HepG2 (cell line): Measurements from ENCODE around the gene GJD3. TPM values are rescaled to one million over a fixed set of nuclear protein-coding genes. Genes with fewer than 3 reads are reported as not detected.

Experiments used
- NFRKB ChIP-seq: fragments of 450-650 bp; IDR thresholded peaks from 2 replicates; pipeline ENCODE4 v1.6.1; 2017
- RBAK ChIP-seq: sonication (generic); formaldehyde crosslinking; IDR thresholded peaks from 2 replicates; pipeline ENCODE4 v1.5.1; 2020; ENCODE audit warnings: mild to moderate bottlenecking, missing genetic modification reagents
- ZNF34 ChIP-seq: sonication (generic); formaldehyde crosslinking; IDR thresholded peaks from 2 replicates; pipeline ENCODE4 v1.4.0; 2020; ENCODE audit warnings: mild to moderate bottlenecking, missing genetic modification reagents, borderline replicate concordance
- ZNF644 ChIP-seq: IDR thresholded peaks from 2 replicates; pipeline ENCODE4 v1.6.1; 2016; ENCODE audit warnings: low read depth
- ZNF761 ChIP-seq: sonication (generic); formaldehyde crosslinking; conservative IDR thresholded peaks from 2 replicates; pipeline ENCODE4 v1.4.0; 2020; ENCODE audit warnings: mild to moderate bottlenecking, missing genetic modification reagents
- ZSCAN22 ChIP-seq: sonication (generic); formaldehyde crosslinking; IDR thresholded peaks from 2 replicates; pipeline ENCODE4 v1.4.0; 2020; ENCODE audit warnings: mild to moderate bottlenecking, missing genetic modification reagents
- polyA plus RNA-seq, 8 experiments: library from polyadenylated mRNA; depleted of rRNA in 3 of 8; stranded (reverse) in 7 of 8; unstranded in 1 of 8; fragments of >200 nt; fragmentation: Illumina TruSeq in 4 of 8; extraction: Trizol in 4 of 8; gene quantifications; 2 replicates each; pipeline versions ENCODE4 v1.2.1 to v1.2.3, GENCODE V29; 2011 to 2016; ENCODE audit warnings: low read depth in 4 of 8, missing spikeins in 1 of 8, mixed read lengths in 1 of 8; ENCODE audit not compliant: insufficient read depth in 1 of 8
- total RNA-seq, 5 experiments: library from RNA; depleted of rRNA; stranded (reverse); fragments of >200 nt; fragmentation: Illumina TruSeq; extraction: Trizol; gene quantifications; 2 replicates each; pipeline ENCODE4 v1.2.3, GENCODE V29; 2016; ENCODE audit warnings: low read depth in 1 of 5
- TF ChIP-seq, protein P1 (sequence below): sonication (generic); formaldehyde crosslinking; IDR thresholded peaks from 2 replicates; pipeline ENCODE4 v1.5.1; 2020; ENCODE audit warnings: missing genetic modification reagents, mild to moderate bottlenecking, borderline replicate concordance
- TF ChIP-seq, protein P2 (sequence below): conservative IDR thresholded peaks from 2 replicates; pipeline ENCODE4 v1.6.1; 2018; ENCODE audit warnings: missing genetic modification reagents
- TF ChIP-seq, protein P3 (sequence below): sonication (generic); formaldehyde crosslinking; IDR thresholded peaks from 2 replicates; pipeline ENCODE4 v1.4.0; 2020; ENCODE audit warnings: missing genetic modification reagents, borderline replicate concordance
- TF ChIP-seq, protein P4 (sequence below): sonication (generic); formaldehyde crosslinking; IDR thresholded peaks from 2 replicates; pipeline ENCODE4 v1.4.0; 2020; ENCODE audit warnings: missing genetic modification reagents, mild to moderate bottlenecking, borderline replicate concordance
- TF ChIP-seq, protein P5 (sequence below): sonication (generic); formaldehyde crosslinking; IDR thresholded peaks from 2 replicates; pipeline ENCODE4 v1.4.0; 2020; ENCODE audit warnings: missing genetic modification reagents, borderline replicate concordance
- TF ChIP-seq, protein P6 (sequence below): sonication (generic); formaldehyde crosslinking; IDR thresholded peaks from 2 replicates; pipeline ENCODE4 v1.8.1; 2023; ENCODE audit warnings: mild to moderate bottlenecking, inconsistent platforms, moderate library complexity, missing genetic modification reagents, borderline replicate concordance

Gene GJD3
- total and polyA plus RNA-seq, 2 of the 13 experiments (the other 11 are each of a cell fraction or from before 2014, with no cell fraction given): not detected

DNA sequence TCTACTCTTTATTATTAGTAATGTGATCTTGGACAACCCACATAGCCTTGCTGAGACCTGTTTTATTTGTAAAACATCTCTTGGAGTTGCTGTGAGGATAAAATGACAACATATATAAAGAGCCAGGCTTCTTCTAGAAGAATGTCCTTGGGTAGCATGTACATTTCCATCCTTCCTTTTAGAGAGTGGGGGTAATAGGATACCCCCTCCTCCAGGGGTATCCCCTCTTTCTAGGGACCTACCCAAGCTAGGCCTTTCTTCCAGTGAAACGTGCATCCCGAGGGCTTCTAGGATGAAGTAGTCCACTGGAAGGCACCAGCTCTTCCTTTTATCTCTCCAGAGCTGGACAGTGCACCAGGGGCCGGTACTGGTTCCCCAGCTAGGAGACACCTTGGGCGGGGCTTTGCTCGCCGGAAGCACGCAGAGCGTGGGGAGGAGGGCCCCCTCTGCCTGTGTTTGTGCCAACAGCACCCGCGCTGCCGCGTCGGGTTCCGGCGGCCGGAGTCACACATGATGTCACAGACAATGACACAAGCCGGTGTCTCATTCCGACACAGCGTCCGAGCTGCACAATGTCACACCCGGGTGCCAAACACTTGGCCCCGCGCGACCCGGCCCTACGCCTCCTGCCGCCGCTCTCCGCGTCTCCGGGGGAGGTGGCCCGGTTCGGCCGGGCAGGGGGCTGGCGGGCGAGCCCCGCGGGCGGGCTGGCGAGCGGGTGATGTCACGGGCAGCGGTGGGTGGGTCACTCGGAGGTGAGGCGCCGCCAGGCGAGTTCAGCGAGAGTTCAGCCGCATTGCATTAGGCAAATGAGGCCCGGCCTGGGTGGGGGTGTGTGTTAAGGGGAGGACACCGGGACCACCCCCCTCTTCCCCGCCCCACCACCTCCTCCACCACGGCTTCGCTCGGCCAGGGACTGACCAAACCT lies 23.4 kb downstream of the GJD3 start (continued):
- TF ChIP-seq, protein P1, sequence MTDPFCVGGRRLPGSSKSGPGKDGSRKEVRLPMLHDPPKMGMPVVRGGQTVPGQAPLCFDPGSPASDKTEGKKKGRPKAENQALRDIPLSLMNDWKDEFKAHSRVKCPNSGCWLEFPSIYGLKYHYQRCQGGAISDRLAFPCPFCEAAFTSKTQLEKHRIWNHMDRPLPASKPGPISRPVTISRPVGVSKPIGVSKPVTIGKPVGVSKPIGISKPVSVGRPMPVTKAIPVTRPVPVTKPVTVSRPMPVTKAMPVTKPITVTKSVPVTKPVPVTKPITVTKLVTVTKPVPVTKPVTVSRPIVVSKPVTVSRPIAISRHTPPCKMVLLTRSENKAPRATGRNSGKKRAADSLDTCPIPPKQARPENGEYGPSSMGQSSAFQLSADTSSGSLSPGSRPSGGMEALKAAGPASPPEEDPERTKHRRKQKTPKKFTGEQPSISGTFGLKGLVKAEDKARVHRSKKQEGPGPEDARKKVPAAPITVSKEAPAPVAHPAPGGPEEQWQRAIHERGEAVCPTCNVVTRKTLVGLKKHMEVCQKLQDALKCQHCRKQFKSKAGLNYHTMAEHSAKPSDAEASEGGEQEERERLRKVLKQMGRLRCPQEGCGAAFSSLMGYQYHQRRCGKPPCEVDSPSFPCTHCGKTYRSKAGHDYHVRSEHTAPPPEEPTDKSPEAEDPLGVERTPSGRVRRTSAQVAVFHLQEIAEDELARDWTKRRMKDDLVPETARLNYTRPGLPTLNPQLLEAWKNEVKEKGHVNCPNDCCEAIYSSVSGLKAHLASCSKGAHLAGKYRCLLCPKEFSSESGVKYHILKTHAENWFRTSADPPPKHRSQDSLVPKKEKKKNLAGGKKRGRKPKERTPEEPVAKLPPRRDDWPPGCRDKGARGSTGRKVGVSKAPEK (CRISPR knock-in tag): no peak
- TF ChIP-seq, protein P2, sequence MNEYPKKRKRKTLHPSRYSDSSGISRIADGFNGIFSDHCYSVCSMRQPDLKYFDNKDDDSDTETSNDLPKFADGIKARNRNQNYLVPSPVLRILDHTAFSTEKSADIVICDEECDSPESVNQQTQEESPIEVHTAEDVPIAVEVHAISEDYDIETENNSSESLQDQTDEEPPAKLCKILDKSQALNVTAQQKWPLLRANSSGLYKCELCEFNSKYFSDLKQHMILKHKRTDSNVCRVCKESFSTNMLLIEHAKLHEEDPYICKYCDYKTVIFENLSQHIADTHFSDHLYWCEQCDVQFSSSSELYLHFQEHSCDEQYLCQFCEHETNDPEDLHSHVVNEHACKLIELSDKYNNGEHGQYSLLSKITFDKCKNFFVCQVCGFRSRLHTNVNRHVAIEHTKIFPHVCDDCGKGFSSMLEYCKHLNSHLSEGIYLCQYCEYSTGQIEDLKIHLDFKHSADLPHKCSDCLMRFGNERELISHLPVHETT (CRISPR knock-in tag): peak; percentile 39; the same call in 1 of the 2 replicates
- TF ChIP-seq ZNF761 (CRISPR knock-in tag): 0 out of 2 replicates have a peak, but pooled peaks have one; percentile 58
- TF ChIP-seq, protein P3, sequence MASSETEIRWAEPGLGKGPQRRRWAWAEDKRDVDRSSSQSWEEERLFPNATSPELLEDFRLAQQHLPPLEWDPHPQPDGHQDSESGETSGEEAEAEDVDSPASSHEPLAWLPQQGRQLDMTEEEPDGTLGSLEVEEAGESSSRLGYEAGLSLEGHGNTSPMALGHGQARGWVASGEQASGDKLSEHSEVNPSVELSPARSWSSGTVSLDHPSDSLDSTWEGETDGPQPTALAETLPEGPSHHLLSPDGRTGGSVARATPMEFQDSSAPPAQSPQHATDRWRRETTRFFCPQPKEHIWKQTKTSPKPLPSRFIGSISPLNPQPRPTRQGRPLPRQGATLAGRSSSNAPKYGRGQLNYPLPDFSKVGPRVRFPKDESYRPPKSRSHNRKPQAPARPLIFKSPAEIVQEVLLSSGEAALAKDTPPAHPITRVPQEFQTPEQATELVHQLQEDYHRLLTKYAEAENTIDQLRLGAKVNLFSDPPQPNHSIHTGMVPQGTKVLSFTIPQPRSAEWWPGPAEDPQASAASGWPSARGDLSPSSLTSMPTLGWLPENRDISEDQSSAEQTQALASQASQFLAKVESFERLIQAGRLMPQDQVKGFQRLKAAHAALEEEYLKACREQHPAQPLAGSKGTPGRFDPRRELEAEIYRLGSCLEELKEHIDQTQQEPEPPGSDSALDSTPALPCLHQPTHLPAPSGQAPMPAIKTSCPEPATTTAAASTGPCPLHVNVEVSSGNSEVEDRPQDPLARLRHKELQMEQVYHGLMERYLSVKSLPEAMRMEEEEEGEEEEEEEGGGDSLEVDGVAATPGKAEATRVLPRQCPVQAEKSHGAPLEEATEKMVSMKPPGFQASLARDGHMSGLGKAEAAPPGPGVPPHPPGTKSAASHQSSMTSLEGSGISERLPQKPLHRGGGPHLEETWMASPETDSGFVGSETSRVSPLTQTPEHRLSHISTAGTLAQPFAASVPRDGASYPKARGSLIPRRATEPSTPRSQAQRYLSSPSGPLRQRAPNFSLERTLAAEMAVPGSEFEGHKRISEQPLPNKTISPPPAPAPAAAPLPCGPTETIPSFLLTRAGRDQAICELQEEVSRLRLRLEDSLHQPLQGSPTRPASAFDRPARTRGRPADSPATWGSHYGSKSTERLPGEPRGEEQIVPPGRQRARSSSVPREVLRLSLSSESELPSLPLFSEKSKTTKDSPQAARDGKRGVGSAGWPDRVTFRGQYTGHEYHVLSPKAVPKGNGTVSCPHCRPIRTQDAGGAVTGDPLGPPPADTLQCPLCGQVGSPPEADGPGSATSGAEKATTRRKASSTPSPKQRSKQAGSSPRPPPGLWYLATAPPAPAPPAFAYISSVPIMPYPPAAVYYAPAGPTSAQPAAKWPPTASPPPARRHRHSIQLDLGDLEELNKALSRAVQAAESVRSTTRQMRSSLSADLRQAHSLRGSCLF (CRISPR knock-in tag): no peak
- TF ChIP-seq NFRKB: no peak
- no peak for TF ChIP-seq ZNF644 (CRISPR knock-in tag)
- TF ChIP-seq, protein P4, sequence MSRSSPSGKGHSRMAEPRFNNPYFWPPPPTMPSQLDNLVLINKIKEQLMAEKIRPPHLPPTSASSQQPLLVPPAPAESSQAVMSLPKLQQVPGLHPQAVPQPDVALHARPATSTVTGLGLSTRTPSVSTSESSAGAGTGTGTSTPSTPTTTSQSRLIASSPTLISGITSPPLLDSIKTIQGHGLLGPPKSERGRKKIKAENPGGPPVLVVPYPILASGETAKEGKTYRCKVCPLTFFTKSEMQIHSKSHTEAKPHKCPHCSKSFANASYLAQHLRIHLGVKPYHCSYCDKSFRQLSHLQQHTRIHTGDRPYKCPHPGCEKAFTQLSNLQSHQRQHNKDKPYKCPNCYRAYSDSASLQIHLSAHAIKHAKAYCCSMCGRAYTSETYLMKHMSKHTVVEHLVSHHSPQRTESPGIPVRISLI (CRISPR knock-in tag): 0 out of 2 replicates have a peak, but pooled peaks have one; percentile 20
- TF ChIP-seq ZSCAN22 (CRISPR knock-in tag): 0 out of 2 replicates have a peak, but pooled peaks have one; percentile 64
- TF ChIP-seq, protein P5, sequence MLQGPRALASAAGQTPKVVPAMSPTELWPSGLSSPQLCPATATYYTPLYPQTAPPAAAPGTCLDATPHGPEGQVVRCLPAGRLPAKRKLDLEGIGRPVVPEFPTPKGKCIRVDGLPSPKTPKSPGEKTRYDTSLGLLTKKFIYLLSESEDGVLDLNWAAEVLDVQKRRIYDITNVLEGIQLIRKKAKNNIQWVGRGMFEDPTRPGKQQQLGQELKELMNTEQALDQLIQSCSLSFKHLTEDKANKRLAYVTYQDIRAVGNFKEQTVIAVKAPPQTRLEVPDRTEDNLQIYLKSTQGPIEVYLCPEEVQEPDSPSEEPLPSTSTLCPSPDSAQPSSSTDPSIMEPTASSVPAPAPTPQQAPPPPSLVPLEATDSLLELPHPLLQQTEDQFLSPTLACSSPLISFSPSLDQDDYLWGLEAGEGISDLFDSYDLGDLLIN (CRISPR knock-in tag): 0 out of 2 replicates have a peak, but pooled peaks have one; percentile 72
- no peak for TF ChIP-seq RBAK (CRISPR knock-in tag)
- TF ChIP-seq, protein P6, sequence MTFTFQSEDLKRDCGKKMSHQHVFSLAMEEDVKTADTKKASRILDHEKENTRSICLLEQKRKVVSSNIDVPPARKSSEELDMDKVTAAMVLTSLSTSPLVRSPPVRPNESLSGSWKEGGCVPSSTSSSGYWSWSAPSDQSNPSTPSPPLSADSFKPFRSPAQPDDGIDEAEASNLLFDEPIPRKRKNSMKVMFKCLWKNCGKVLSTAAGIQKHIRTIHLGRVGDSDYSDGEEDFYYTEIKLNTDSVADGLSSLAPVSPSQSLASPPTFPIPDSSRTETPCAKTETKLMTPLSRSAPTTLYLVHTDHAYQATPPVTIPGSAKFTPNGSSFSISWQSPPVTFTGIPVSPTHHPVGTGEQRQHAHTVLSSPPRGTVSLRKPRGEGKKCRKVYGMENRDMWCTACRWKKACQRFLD (CRISPR knock-in tag): peak; percentile 80; the same call in 1 of the 2 replicates
- TF ChIP-seq ZNF34 (CRISPR knock-in tag): 0 out of 2 replicates have a peak, but pooled peaks have one; percentile 84
